Endothelial cell of umbilical vein (primary cell): Measurements from ENCODE around the gene MIB2.

Experiments used
- CTCF ChIP-seq, 2 donors: IDR thresholded peaks; 1 replicate in 1 of 2; 2 replicates in 1 of 2; pipeline ENCODE4 v1.5.1; 2011; ENCODE audit warnings: low read length in 2 of 2, mild to moderate bottlenecking in 2 of 2, moderate library complexity in 2 of 2, control low read depth in 1 of 2, inconsistent platforms in 1 of 2, low read depth in 1 of 2; ENCODE audit not compliant: insufficient read depth in 1 of 2; ENCODE audit errors: extremely low read depth in 1 of 2
- EZH2 ChIP-seq: IDR thresholded peaks from 2 replicates; pipeline ENCODE4 v1.6.1; 2012; ENCODE audit warnings: borderline replicate concordance, low read depth, mild to moderate bottlenecking, moderate library complexity, low read length, inconsistent platforms; ENCODE audit not compliant: severe bottlenecking
- FOS ChIP-seq: IDR thresholded peaks from 2 replicates; pipeline ENCODE4 v1.6.1; 2011; ENCODE audit warnings: mild to moderate bottlenecking, low read length, moderate library complexity, borderline replicate concordance; ENCODE audit not compliant: insufficient read depth
- JUN ChIP-seq: IDR thresholded peaks from 2 replicates; pipeline ENCODE4 v1.6.1; 2011; ENCODE audit warnings: borderline replicate concordance, low read depth; ENCODE audit not compliant: insufficient read length, insufficient read depth
- MYC ChIP-seq: IDR thresholded peaks from one replicate; pipeline ENCODE4 v1.6.1; 2011; ENCODE audit warnings: mild to moderate bottlenecking, low read depth, low read length
- POLR2A ChIP-seq: IDR thresholded peaks from 2 replicates; pipeline ENCODE4 v1.6.1; 2012; ENCODE audit warnings: low read depth, mild to moderate bottlenecking, control low read depth, low read length
- POLR2AphosphoS5 ChIP-seq: IDR thresholded peaks from 2 replicates; pipeline ENCODE4 v1.6.1; 2012; ENCODE audit warnings: low read depth, mild to moderate bottlenecking, control low read depth, low read length, moderate library complexity; ENCODE audit not compliant: insufficient read depth

GRCh38 chr1:1677718-1678580 is 62.6 kb downstream of the MIB2 start:
- TF ChIP-seq CTCF (IDR thresholded peaks at IDR 0.05; ENCODE audit: extremely low read depth in 1 of 2, insufficient read depth in 1 of 2, low read depth in 1 of 2, low read length in 2 of 2) = no peak
- no peak for TF ChIP-seq JUN
- no peak for TF ChIP-seq EZH2
- no peak for TF ChIP-seq POLR2AphosphoS5
- no peak for TF ChIP-seq POLR2A
- no peak for TF ChIP-seq MYC
- no peak for TF ChIP-seq FOS
